SK-N-SH (cell line): ENCODE measurements around the gene GRB10. TPM values are rescaled to one million over a fixed set of nuclear protein-coding genes. Genes with fewer than 3 reads are reported as not detected.

Experiments
- CTCF ChIA-PET: fragments of 300-600, 350-600 bp; formaldehyde crosslinking; extraction: SDS; loops from one replicate; lab custom pipeline; 2021; lab: Yijun Ruan, JAX
- POLR2A ChIA-PET: fragments of 350-600 bp; sonication (Branson Sonifier 250); formaldehyde crosslinking; extraction: SDS; loops from one replicate; lab custom pipeline; 2020; ENCODE audit warnings: antibody characterized with exemption, inconsistent platforms; lab: Yijun Ruan, JAX
- DNase-seq: peaks from one replicate; pipeline ENCODE4 v3.0.0; 2012
- H2AFZ ChIP-seq: fragments of 200-600 bp; sonication (generic); 2 replicates; pipeline ENCODE4 v1.8.1; 2016; ENCODE audit warnings: antibody characterized with exemption, mild to moderate bottlenecking, low read depth
- H3F3A ChIP-seq: fragments of 200-600 bp; sonication (generic); replicated peaks from 2 replicates; pipeline ENCODE3; 2016; ENCODE audit warnings: antibody characterized with exemption, mild to moderate bottlenecking; ENCODE audit not compliant: insufficient read depth
- H3K27ac ChIP-seq, 2 experiments: fragments of 200-500 bp in 1 of 2; fragments of 200-600 bp in 1 of 2; sonication (Bioruptor generic) in 1 of 2; sonication (generic), shearing (Covaris generic) in 1 of 2; 2 replicates each; pipeline versions ENCODE4 v1.5.1 to v1.6.1; 2014 to 2016; ENCODE audit warnings: low read depth in 2 of 2, inconsistent platforms in 1 of 2, low read length in 1 of 2, mild to moderate bottlenecking in 1 of 2, mixed read lengths in 1 of 2
- H3K27me3 ChIP-seq: fragments of 200-600 bp; sonication (generic), shearing (Covaris generic); 2 replicates; pipeline ENCODE4 v1.6.1; 2016; ENCODE audit warnings: mixed run types; ENCODE audit not compliant: insufficient read depth
- H3K36me3 ChIP-seq, 2 experiments: fragments of 200-500 bp in 1 of 2; fragments of 200-600 bp in 1 of 2; sonication (Bioruptor generic) in 1 of 2; sonication (generic) in 1 of 2; replicated peaks in 1 of 2; 2 replicates each; pipeline versions ENCODE3 to v1.5.1; 2014 to 2016; ENCODE audit warnings: low read length in 1 of 2, mild to moderate bottlenecking in 1 of 2; ENCODE audit not compliant: insufficient read depth in 2 of 2, control insufficient read depth in 1 of 2
- H3K4me1 ChIP-seq, 2 experiments: fragments of 200-500 bp in 1 of 2; fragments of 200-600 bp in 1 of 2; sonication (Bioruptor generic) in 1 of 2; sonication (generic), shearing (Covaris generic) in 1 of 2; 2 replicates each; pipeline versions ENCODE4 v1.5.1 to v1.6.1; 2014 to 2016; ENCODE audit warnings: low read depth in 1 of 2, low read length in 1 of 2, mixed run types in 1 of 2; ENCODE audit not compliant: insufficient read depth in 2 of 2, control insufficient read depth in 1 of 2
- H3K4me2 ChIP-seq: fragments of 200-600 bp; sonication (generic), shearing (Covaris generic); 2 replicates; pipeline ENCODE4 v1.6.1; 2017; ENCODE audit warnings: mixed run types
- H3K4me3 ChIP-seq, 2 experiments: fragments of 200-500 bp in 1 of 2; fragments of 200-600 bp in 1 of 2; sonication (Bioruptor generic) in 1 of 2; sonication (generic), shearing (Covaris generic) in 1 of 2; 2 replicates each; pipeline versions ENCODE4 v1.5.1 to v1.8.1; 2014 to 2016; ENCODE audit warnings: low read depth in 2 of 2, inconsistent platforms in 1 of 2, low read length in 1 of 2, mild to moderate bottlenecking in 1 of 2, mixed read lengths in 1 of 2, moderate library complexity in 1 of 2
- H3K79me2 ChIP-seq: fragments of 200-600 bp; sonication (generic); 2 replicates; pipeline ENCODE4 v1.8.1; 2017; ENCODE audit warnings: mild to moderate bottlenecking; ENCODE audit not compliant: insufficient read depth
- H3K9ac ChIP-seq: fragments of 200-600 bp; sonication (generic); 2 replicates; pipeline ENCODE4 v1.6.1; 2017; ENCODE audit warnings: mixed run types
- H3K9me2 ChIP-seq: fragments of 200-600 bp; sonication (generic); 2 replicates; pipeline ENCODE4 v1.6.1; 2017; ENCODE audit warnings: mixed run types
- H3K9me3 ChIP-seq: fragments of 200-600 bp; sonication (generic); 2 replicates; pipeline ENCODE4 v1.6.1; 2017; ENCODE audit warnings: mixed run types, mild to moderate bottlenecking, moderate library complexity
- H4K20me1 ChIP-seq: fragments of 200-600 bp; sonication (generic); 2 replicates; pipeline ENCODE4 v1.6.1; 2017; ENCODE audit warnings: mild to moderate bottlenecking, mixed run types; ENCODE audit not compliant: insufficient read depth
- CHD2 ChIP-seq: fragments of 150-350 bp; IDR thresholded peaks from 2 replicates; pipeline ENCODE4 v1.6.1; 2018; ENCODE audit warnings: low read length; ENCODE audit not compliant: partially characterized antibody
- CTCF ChIP-seq: fragments of 200-600 bp; sonication (generic); IDR thresholded peaks from 2 replicates; pipeline ENCODE4 v1.6.1; 2017; ENCODE audit warnings: antibody characterized with exemption, mild to moderate bottlenecking, moderate library complexity
- FOSL2 ChIP-seq: IDR thresholded peaks from 2 replicates; pipeline ENCODE4 v1.4.0; 2012; ENCODE audit warnings: low read depth, mild to moderate bottlenecking, moderate library complexity, borderline replicate concordance
- FOXM1 ChIP-seq: IDR thresholded peaks from 2 replicates; pipeline ENCODE4 v1.4.0; 2012; ENCODE audit warnings: low read depth, mild to moderate bottlenecking
- GATA2 ChIP-seq: sonication (generic); formaldehyde crosslinking; IDR thresholded peaks from 2 replicates; pipeline ENCODE4 v1.5.0; 2020; ENCODE audit warnings: mild to moderate bottlenecking, missing genetic modification reagents
- MAX ChIP-seq: IDR thresholded peaks from 2 replicates; pipeline ENCODE4 v1.4.0; 2012; ENCODE audit warnings: low read depth
- PBX3 ChIP-seq: IDR thresholded peaks from 2 replicates; pipeline ENCODE4; 2012
- RAD21 ChIP-seq: IDR thresholded peaks from 2 replicates; pipeline ENCODE4 v1.6.1; 2012; ENCODE audit warnings: mild to moderate bottlenecking, low read length
- RXRA ChIP-seq: IDR thresholded peaks from 2 replicates; pipeline ENCODE4 v1.4.0; 2012; ENCODE audit warnings: low read depth, mild to moderate bottlenecking, borderline replicate concordance
- SMC3 ChIP-seq: IDR thresholded peaks from 2 replicates; pipeline ENCODE4 v1.6.1; 2012; ENCODE audit warnings: low read depth, low read length, improper control_type of control experiment
- WGBS: methylation state at CpG from one replicate; pipeline ENCODE4 v1.1.6; 2017; ENCODE audit warnings: low lambda C conversion rate; 5-methylcytosine and 5-hydroxymethylcytosine counted together
- polyA plus RNA-seq, 3 experiments: library from polyadenylated mRNA; depleted of rRNA; stranded (reverse); fragments of >200 nt; gene quantifications; 2 replicates each; pipeline ENCODE4 v1.2.3, GENCODE V29; 2012
- TF ChIP-seq, protein P1 (sequence below): IDR thresholded peaks from 2 replicates; pipeline ENCODE4 v1.4.0; 2012; ENCODE audit warnings: low read depth, borderline replicate concordance

The GRB10 gene
- polyA plus RNA-seq, 1 of the 3 experiments (the other 2 are of a cell fraction): 5.1 TPM

DNA sequence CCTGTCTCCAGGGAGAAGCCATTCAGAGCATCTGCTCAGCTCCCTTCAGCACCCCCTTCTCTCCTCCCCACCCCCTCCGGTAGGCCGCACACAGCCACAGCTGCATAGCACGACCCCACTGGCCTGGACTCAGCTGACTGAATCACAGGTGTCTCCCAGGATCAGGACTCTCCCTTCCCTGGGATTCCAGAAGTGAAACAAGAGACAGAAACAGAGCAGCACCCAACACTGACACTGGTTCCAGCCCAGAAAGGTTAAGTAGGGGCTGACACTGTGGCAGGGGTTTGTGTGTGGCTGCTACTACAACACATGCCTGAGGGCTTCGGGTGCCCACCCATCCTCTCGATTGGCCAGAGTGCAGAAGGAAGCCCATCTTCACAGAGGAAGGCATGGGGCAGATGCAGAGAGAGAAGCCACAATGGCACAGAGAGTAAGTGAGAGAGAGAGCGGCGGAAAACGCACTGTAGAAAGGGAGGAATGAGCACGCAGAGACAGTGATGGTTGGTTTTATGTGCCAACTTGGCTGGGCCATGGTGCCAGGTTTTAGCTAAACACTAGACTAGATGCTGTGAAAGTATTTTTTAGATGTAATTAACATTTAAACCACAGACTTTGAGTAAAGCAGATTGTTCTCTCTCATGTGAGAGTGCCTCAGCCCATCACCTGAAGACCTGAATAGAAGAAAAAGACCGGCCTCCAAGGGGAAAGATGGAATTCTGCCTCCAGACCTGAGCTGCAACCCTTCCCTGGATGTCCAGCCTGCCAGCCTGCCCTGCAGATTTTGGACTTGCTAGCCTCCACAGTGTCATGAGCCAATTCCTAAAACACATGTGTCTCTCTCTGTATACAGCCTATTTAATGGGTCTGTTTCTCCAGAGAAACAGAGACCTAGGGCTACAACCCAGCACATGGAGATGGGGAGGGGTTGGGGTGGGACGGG is 107.5 kb downstream of the GRB10 start:
- no peak for DNase-seq
- Histone ChIP-seq H3K4me2 (no peak overlapping the region), H3K9me2 (no peaks in the 10 kb centered on the region), H3K4me1 (peaks cover 0 to 22% of the 10 kb centered on the region in 2 experiments; a peak in 2 of 4 replicates), H3F3A (no peaks in the 10 kb centered on the region), H3K79me2 (peaks cover 50% of the 10 kb centered on the region), H3K36me3 (peaks cover 0 to 4% of the 10 kb centered on the region in 2 experiments), H3K9me3 (no peaks in the 10 kb centered on the region), H3K9ac (no peak overlapping the region), H4K20me1 (peaks cover 91% of the 10 kb centered on the region), H3K4me3 (no peak overlapping the region), H3K27me3 (no peaks in the 10 kb centered on the region), H2AFZ (no peak overlapping the region), H3K27ac (no peak overlapping the region)
- TF ChIP-seq RXRA (no peak), PBX3 (no peak), GATA2 (no peak), CHD2 (no peak)
- ChIA-PET CTCF (interaction anchor here (0.6 to 11.9 kb wide), 21 partner anchors 8 to 583 kb away, joined by 3 to 157 read pairs (median 4); no protein-coding TSS in a partner anchor), POLR2A (interaction anchor here (1.1 to 1.2 kb wide), 3 partner anchors 115 to 207 kb away, joined by 3 to 7 read pairs (median 5); no protein-coding TSS in a partner anchor)
- WGBS: 72% methylated on average over 11 of the region's 11 CpGs

- Histone ChIP-seq H3K4me1 (peaks cover 0 to 22% of the 10 kb centered on the region in 2 experiments; a peak in 2 of 4 replicates), H3K79me2 (peaks cover 50% of the 10 kb centered on the region), H2AFZ (no peak overlapping the region), H3K27ac (no peak overlapping the region), H3F3A (no peaks in the 10 kb centered on the region), H3K27me3 (no peaks in the 10 kb centered on the region), H4K20me1 (peaks cover 92% of the 10 kb centered on the region), H3K9me2 (no peaks in the 10 kb centered on the region), H3K36me3 (peaks cover 0 to 12% of the 10 kb centered on the region in 2 experiments), H3K4me2 (no peak overlapping the region), H3K4me3 (no peak overlapping the region), H3K9ac (no peak overlapping the region), H3K9me3 (no peaks in the 10 kb centered on the region)
- WGBS: 50% methylated on average over 10 of the region's 10 CpGs
- DNase-seq: no peak
- TF ChIP-seq FOXM1 (no peak), GATA2 (no peak), RAD21 (no peak), MAX (no peak), CHD2 (no peak), SMC3 (no peak), CTCF (no peak), FOSL2 (no peak)
- TF ChIP-seq, protein P1, sequence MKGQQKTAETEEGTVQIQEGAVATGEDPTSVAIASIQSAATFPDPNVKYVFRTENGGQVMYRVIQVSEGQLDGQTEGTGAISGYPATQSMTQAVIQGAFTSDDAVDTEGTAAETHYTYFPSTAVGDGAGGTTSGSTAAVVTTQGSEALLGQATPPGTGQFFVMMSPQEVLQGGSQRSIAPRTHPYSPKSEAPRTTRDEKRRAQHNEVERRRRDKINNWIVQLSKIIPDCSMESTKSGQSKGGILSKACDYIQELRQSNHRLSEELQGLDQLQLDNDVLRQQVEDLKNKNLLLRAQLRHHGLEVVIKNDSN: no peak
- CTCF ChIA-PET: interaction anchor here (0.9 to 11.9 kb wide), 10 partner anchors 30 to 582 kb away, joined by 3 to 157 read pairs (median 5); no protein-coding TSS in a partner anchor
- POLR2A ChIA-PET: no interaction called here
Observed at GRCh38 chr7:50674299-50674698, 108.4 kb downstream of the GRB10 start.
